HG02970 (cell line): ENCODE measurements around the gene C1QTNF9.
"Not testable (repeated sequence)": the region's sequence is repeated elsewhere in the genome, so short reads cannot be mapped to it uniquely, and the experiment has no call there.

Experiments used
- ATAC-seq: cut with Tn5 transposase; IDR thresholded peaks from one replicate; pipeline ENCODE4 v1.9.1; 2021; ENCODE audit warnings: mild to moderate bottlenecking, moderate library complexity, moderate number of reproducible peaks; ENCODE audit not compliant: unreplicated experiment, low FRiP score

The C1QTNF9 gene

GRCh38 chr13:24309300-24309699 lies at the start of gene C1QTNF9:
TSS of gene C1QTNF9 (plus strand) at chr13:24309580. CDS start at chr13:24316004, 6,424 bp downstream.
- ATAC-seq: not testable (repeated sequence)

GRCh38 chr13:24261566-24261965 lies 47.8 kb upstream of the C1QTNF9 start:
- ATAC-seq: no peak

GRCh38 chr13:24263632-24264031 lies 45.7 kb upstream of the C1QTNF9 start:
- no peak for ATAC-seq

- ATAC-seq: no peak
These were observed 44.4 kb upstream of the C1QTNF9 start for GRCh38 chr13:24264976-24265375.

GRCh38 chr13:24265453-24265852 lies 43.9 kb upstream of the C1QTNF9 start:
- no peak for ATAC-seq

GRCh38 chr13:24267274-24267673 lies 42.1 kb upstream of the C1QTNF9 start:
- no peak for ATAC-seq

GRCh38 chr13:24267801-24268200 lies 41.6 kb upstream of the C1QTNF9 start:
- ATAC-seq: no peak

- ATAC-seq: no peak
These were observed 39.6 kb upstream of the C1QTNF9 start for GRCh38 chr13:24269821-24270220.

- ATAC-seq: no peak
These were observed 38.7 kb upstream of the C1QTNF9 start for GRCh38 chr13:24270639-24271141.

- no peak for ATAC-seq
These were observed 38.2 kb upstream of the C1QTNF9 start for GRCh38 chr13:24271231-24271600.

- peak; percentile 41 for ATAC-seq
These were observed 37.6 kb upstream of the C1QTNF9 start for GRCh38 chr13:24271601-24272451.

GRCh38 chr13:24272452-24273161 lies 36.8 kb upstream of the C1QTNF9 start:
- no peak for ATAC-seq

- no peak for ATAC-seq
These were observed 35.5 kb upstream of the C1QTNF9 start for GRCh38 chr13:24273926-24274325.

- ATAC-seq: peak; percentile 42
These were observed 34.8 kb upstream of the C1QTNF9 start for GRCh38 chr13:24274452-24275021.

GRCh38 chr13:24275041-24275440 lies 34.3 kb upstream of the C1QTNF9 start:
- no peak for ATAC-seq

GRCh38 chr13:24276306-24276705 lies 33.1 kb upstream of the C1QTNF9 start:
- no peak for ATAC-seq

- no peak for ATAC-seq
These were observed 32.5 kb upstream of the C1QTNF9 start for GRCh38 chr13:24276861-24277260.

- no peak for ATAC-seq
These were observed 31.6 kb upstream of the C1QTNF9 start for GRCh38 chr13:24277761-24278160.

- no peak for ATAC-seq
These were observed 29.9 kb upstream of the C1QTNF9 start for GRCh38 chr13:24279327-24280110.

GRCh38 chr13:24280720-24281119 lies 28.7 kb upstream of the C1QTNF9 start:
- no peak for ATAC-seq
